Gastrocnemius medialis (tissue), 4 donors: ENCODE results near the gene IKZF3. TPM values are rescaled to one million over a fixed set of nuclear protein-coding genes. Genes with fewer than 3 reads are reported as not detected.

Experiments used
- ATAC-seq, 2 donors: fragments of 150-250 bp; one replicate each; pipeline ENCODE4 v1.9.1; 2016
- DNase-seq, 2 donors: peaks; one replicate each; pipeline ENCODE4 v3.0.0-alpha.2; 2019
- H3K27ac ChIP-seq, 4 donors: fragments of 200-600 bp; sonication (generic); 1 replicate in 1 of 4; 2 replicates in 3 of 4; pipeline ENCODE4 v1.5.1; 2016 to 2018; ENCODE audit warnings: mild to moderate bottlenecking in 2 of 4, moderate library complexity in 1 of 4
- H3K27me3 ChIP-seq, 3 donors: fragments of 200-600 bp; sonication (generic) in 2 of 3; 1 replicate in 1 of 3; 2 replicates in 2 of 3; pipeline versions ENCODE4 v1.5.1 to v1.6.0; 2016 to 2019; ENCODE audit warnings: mild to moderate bottlenecking in 1 of 3, moderate library complexity in 1 of 3
- H3K36me3 ChIP-seq, 2 donors: fragments of 200-600 bp; sonication (generic) in 1 of 2; one replicate each; pipeline ENCODE4 v1.5.1; 2017 to 2018
- H3K4me1 ChIP-seq, 2 donors: fragments of 200-600 bp; sonication (generic) in 1 of 2; one replicate each; pipeline ENCODE4 v1.5.1; 2016 to 2017; ENCODE audit warnings: mild to moderate bottlenecking in 2 of 2
- H3K4me3 ChIP-seq, 4 donors: fragments of 200-600 bp; sonication (generic) in 3 of 4; 1 replicate in 1 of 4; 2 replicates in 3 of 4; pipeline ENCODE4 v1.5.1; 2016 to 2019; ENCODE audit warnings: mild to moderate bottlenecking in 2 of 4
- H3K9me3 ChIP-seq, 3 donors: fragments of 200-600 bp; sonication (generic) in 2 of 3; 1 replicate in 1 of 3; 2 replicates in 2 of 3; pipeline ENCODE4 v1.5.1; 2016 to 2019
- CTCF ChIP-seq, 5 experiments: fragments of 450-650 bp in 3 of 5; fragments of 200-600 bp in 2 of 5; sonication (generic) in 2 of 5; IDR thresholded peaks in 4 of 5; conservative IDR thresholded peaks in 1 of 5; 1 replicate in 4 of 5; 2 replicates in 1 of 5; pipeline ENCODE4 v1.5.1; 2016 to 2019; ENCODE audit warnings: antibody characterized with exemption in 5 of 5, mild to moderate bottlenecking in 3 of 5, moderate library complexity in 3 of 5
- POLR2A ChIP-seq, 2 donors: fragments of 450-650 bp; IDR thresholded peaks; one replicate each; pipeline ENCODE4 v1.6.1; 2017; ENCODE audit warnings: antibody characterized with exemption in 2 of 2, mild to moderate bottlenecking in 2 of 2, moderate library complexity in 2 of 2
- in situ Hi-C, 4 donors: fragments of 200-750 bp; cut with MboI; loops; one replicate each; pipeline versions ENCODE4 v1.15.0 to v1.8.0; 2017; ENCODE audit warnings: low sequenced_read_pairs in 4 of 4
- intact Hi-C: fragments of 100-400 bp; cut with DNase I; formaldehyde crosslinking; loops from one replicate; pipeline ENCODE4 v1.15.1; 2023; ENCODE audit warnings: low total_unique reads
- microRNA-seq, 2 donors: library from miRNA; unstranded; fragments of <30 nt; microRNA quantifications; one replicate each; pipeline ENCODE4, GENCODE V29; 2016; ENCODE audit warnings: borderline replicate concordance in 2 of 2
- total RNA-seq, 4 donors: library from RNA; depleted of rRNA; stranded (reverse); fragments of >200 nt; gene quantifications; one replicate each; pipeline versions ENCODE4 v1.1.0 to v1.2.3, GENCODE V29; 2016

Gene IKZF3
- total RNA-seq, 4 donors from 2014 or later = 0.07 to 0.88 (median 0.34) TPM

DNA sequence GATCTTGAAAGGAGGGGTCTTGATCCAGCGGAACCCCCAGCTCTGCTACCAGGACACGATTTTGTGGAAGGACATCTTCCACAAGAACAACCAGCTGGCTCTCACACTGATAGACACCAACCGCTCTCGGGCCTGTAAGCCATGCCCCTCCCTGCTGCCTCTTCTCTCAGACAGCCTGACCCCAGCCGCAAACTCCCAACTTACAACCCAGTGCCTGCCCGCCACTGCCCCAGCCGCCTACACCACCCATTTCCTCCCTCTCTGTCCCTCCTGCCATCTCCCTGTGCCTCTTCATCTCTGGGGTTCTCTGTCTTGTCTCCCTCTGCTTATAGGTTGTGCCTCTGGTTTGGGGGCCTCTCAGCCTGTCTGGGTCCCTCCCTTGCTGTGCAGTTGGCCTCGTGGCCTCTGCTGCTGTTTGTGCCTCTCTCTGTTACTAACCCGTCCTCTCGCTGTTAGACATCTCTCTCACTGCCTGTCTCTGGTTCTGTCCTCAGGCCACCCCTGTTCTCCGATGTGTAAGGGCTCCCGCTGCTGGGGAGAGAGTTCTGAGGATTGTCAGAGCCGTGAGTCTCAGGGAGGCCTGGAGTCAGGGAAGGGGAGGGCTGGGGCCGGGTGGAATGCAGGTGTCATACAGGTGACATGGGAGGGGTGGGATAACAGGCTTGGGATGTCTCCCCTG is 154.7 kb downstream of the IKZF3 start:
- no peaks in the 10 kb centered on the region for H3K9me3 ChIP-seq
- no peak for TF ChIP-seq CTCF (IDR thresholded peaks at IDR 0.05 in 4 of 5, conservative IDR thresholded peaks at IDR 0.05 in 1 of 5)
- TF ChIP-seq POLR2A (IDR thresholded peaks at IDR 0.05) = no peak
- peaks cover 17 to 24% of the 10 kb centered on the region in 2 donors for H3K4me1 ChIP-seq
- H3K27me3 ChIP-seq = no peaks in the 10 kb centered on the region
- H3K4me3 ChIP-seq = no peak overlapping the region
- peaks cover 0 to 45% of the 10 kb centered on the region in 2 donors for H3K36me3 ChIP-seq
- intact Hi-C loops (no loop called here), in situ Hi-C loops (no loop called here)
- no peak for ATAC-seq
- no peak overlapping the region for H3K27ac ChIP-seq
- DNase-seq = no peak

Small RNA genes lying within 50 kb of the gene (microRNA-seq; reads per million reads assigned to microRNA genes)
- 1.2 to 1.7 reads per million in 2 donors for gene MIR4728

Other genes starting within 250 kb of the IKZF3 start
- 1 to 10 TPM in 2 of 4 donors, not detected in 2; 1.5 to 5.1 TPM for gene PPP1R1B, start 237.4 kb downstream of the IKZF3 start, total RNA-seq
- 10 to 100 TPM; 31.0 to 41.7 (median 41.0) TPM for gene STARD3, start 227.2 kb downstream of the IKZF3 start, total RNA-seq
- gene TCAP, start 199.0 kb downstream of the IKZF3 start, total RNA-seq = 1,000 to 10,000 TPM; 1,768 to 3,088 (median 2,493) TPM
- gene PNMT, start 195.9 kb downstream of the IKZF3 start, total RNA-seq = 10 to 100 TPM in 1 of 4 donors, 1 to 10 TPM in 3; 2.0 to 11.8 (median 7.1) TPM
- 1 to 10 TPM; 4.3 to 9.5 (median 6.1) TPM for gene PGAP3, start 176.3 kb downstream of the IKZF3 start, total RNA-seq
- 10 to 100 TPM in 3 of 4 donors, 1 to 10 TPM in 1; 6.0 to 26.4 (median 15.3) TPM for gene ERBB2, start 164.2 kb downstream of the IKZF3 start, total RNA-seq
- gene MIEN1, start 133.8 kb downstream of the IKZF3 start, total RNA-seq = 10 to 100 TPM; 42.8 to 81.9 (median 67.7) TPM
- under 1 TPM in 2 of 4 donors, not detected in 2; 0.41 to 0.70 TPM for gene GRB7, start 126.4 kb downstream of the IKZF3 start, total RNA-seq
- not detected for gene ZPBP2, start 3.9 kb upstream of the IKZF3 start, total RNA-seq
- gene GSDMB, start 54.3 kb upstream of the IKZF3 start, total RNA-seq = 1 to 10 TPM in 2 of 4 donors, under 1 TPM in 2; 0.07 to 1.1 (median 0.92) TPM
- gene ORMDL3, start 63.3 kb upstream of the IKZF3 start, total RNA-seq = 10 to 100 TPM; 17.3 to 36.2 (median 29.6) TPM
- not detected for gene LRRC3C, start 63.4 kb upstream of the IKZF3 start, total RNA-seq
- gene GSDMA, start 98.7 kb upstream of the IKZF3 start, total RNA-seq = under 1 TPM in 2 of 4 donors, not detected in 2; 0.16 to 0.26 TPM
- gene PSMD3, start 116.5 kb upstream of the IKZF3 start, total RNA-seq = 100 to 1,000 TPM; 211 to 364 (median 329) TPM
- gene CSF3, start 151.1 kb upstream of the IKZF3 start, total RNA-seq = 10 to 100 TPM; 11.4 to 20.6 (median 16.3) TPM
- 100 to 1,000 TPM in 2 of 4 donors, 10 to 100 TPM in 2; 54.2 to 124 (median 93.9) TPM for gene MED24, start 190.1 kb upstream of the IKZF3 start, total RNA-seq
- gene THRA, start 198.7 kb upstream of the IKZF3 start, total RNA-seq = 10 to 100 TPM; 42.2 to 71.6 (median 48.2) TPM
- gene NR1D1, start 236.3 kb upstream of the IKZF3 start, total RNA-seq = 10 to 100 TPM; 16.0 to 34.2 (median 18.3) TPM